ENCODE measurements around the gene CAMKK1. TPM values are rescaled to one million over a fixed set of nuclear protein-coding genes. Genes with fewer than 3 reads are reported as not detected.
A peak's percentile ranks its signal among the peaks of the same experiment; 100 is the strongest.

CAMKK1 gene
- total and polyA plus RNA-seq, 2 experiments from 2014 or later = 4.3 to 7.1 TPM

DNA sequence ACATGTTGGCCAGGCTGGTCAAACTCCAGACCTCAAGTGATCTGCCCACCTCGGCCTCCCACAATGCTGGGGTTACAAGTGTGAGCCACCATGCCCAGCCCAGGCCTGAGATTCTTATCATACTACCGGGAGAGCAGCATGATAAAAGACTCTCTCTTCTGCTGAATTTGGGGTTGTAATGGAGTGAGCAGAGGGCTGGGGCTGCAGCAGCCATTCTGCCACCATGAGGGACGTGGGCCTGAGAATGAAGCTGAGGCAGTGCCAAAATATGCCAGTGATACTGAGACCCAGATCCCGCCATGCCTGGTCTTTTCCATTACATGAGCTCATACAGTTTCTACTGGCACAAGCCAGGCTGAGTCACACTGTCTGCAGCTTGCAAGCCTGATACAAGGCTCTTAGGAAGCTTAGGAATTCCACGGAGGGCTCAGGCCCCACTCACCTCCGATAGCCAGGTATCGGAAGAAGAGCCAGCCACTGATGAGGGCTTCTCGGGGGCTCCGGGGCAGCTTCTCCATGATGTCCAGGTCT, 43.0 kb upstream of the CAMKK1 start:
- no peaks in the 10 kb centered on the region for H3K4me1 ChIP-seq (ENCODE audit: insufficient read depth)
- ATAC-seq = no peak
- H3K4me2 ChIP-seq = no peak overlapping the region
- Mint-ChIP-seq H3K9me3 (no peaks in the 10 kb centered on the region), H3K4me1 (no peaks in the 10 kb centered on the region), H3K27ac (no peak overlapping the region), H3K36me3 (ENCODE audit: low read depth) (peaks cover 20% of the 10 kb centered on the region), H3K27me3 (ENCODE audit: insufficient read depth, low read depth, poor library complexity) (peaks cover 6% of the 10 kb centered on the region), H3K4me3 (no peak overlapping the region)
- no peaks in the 10 kb centered on the region for H3K27me3 ChIP-seq (ENCODE audit: insufficient read depth)
- no peaks in the 10 kb centered on the region for H3K79me2 ChIP-seq (replicated peaks; ENCODE audit: insufficient read depth)
- no peaks in the 10 kb centered on the region for H3K36me3 ChIP-seq (ENCODE audit: insufficient read depth)
- no peaks in the 10 kb centered on the region for H3K9me2 ChIP-seq (ENCODE audit: insufficient read depth)
- no peak for DNase-seq (ENCODE audit: low spot score)
- peak overlapping the region; percentile 56; the same call in 1 of the 2 replicates for H3K27ac ChIP-seq (ENCODE audit: low read depth)
- no peak overlapping the region for H3K4me3 ChIP-seq
- no peaks in the 10 kb centered on the region for H3F3A ChIP-seq (replicated peaks; ENCODE audit: low read depth)
- TF ChIP-seq, protein P1, sequence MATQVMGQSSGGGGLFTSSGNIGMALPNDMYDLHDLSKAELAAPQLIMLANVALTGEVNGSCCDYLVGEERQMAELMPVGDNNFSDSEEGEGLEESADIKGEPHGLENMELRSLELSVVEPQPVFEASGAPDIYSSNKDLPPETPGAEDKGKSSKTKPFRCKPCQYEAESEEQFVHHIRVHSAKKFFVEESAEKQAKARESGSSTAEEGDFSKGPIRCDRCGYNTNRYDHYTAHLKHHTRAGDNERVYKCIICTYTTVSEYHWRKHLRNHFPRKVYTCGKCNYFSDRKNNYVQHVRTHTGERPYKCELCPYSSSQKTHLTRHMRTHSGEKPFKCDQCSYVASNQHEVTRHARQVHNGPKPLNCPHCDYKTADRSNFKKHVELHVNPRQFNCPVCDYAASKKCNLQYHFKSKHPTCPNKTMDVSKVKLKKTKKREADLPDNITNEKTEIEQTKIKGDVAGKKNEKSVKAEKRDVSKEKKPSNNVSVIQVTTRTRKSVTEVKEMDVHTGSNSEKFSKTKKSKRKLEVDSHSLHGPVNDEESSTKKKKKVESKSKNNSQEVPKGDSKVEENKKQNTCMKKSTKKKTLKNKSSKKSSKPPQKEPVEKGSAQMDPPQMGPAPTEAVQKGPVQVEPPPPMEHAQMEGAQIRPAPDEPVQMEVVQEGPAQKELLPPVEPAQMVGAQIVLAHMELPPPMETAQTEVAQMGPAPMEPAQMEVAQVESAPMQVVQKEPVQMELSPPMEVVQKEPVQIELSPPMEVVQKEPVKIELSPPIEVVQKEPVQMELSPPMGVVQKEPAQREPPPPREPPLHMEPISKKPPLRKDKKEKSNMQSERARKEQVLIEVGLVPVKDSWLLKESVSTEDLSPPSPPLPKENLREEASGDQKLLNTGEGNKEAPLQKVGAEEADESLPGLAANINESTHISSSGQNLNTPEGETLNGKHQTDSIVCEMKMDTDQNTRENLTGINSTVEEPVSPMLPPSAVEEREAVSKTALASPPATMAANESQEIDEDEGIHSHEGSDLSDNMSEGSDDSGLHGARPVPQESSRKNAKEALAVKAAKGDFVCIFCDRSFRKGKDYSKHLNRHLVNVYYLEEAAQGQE (IDR thresholded peaks at IDR 0.05; ENCODE audit: unreplicated experiment) = no peak
- TF ChIP-seq, protein P2, sequence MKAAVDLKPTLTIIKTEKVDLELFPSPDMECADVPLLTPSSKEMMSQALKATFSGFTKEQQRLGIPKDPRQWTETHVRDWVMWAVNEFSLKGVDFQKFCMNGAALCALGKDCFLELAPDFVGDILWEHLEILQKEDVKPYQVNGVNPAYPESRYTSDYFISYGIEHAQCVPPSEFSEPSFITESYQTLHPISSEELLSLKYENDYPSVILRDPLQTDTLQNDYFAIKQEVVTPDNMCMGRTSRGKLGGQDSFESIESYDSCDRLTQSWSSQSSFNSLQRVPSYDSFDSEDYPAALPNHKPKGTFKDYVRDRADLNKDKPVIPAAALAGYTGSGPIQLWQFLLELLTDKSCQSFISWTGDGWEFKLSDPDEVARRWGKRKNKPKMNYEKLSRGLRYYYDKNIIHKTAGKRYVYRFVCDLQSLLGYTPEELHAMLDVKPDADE (IDR thresholded peaks at IDR 0.05) = no peak
- TF ChIP-seq, protein P3, sequence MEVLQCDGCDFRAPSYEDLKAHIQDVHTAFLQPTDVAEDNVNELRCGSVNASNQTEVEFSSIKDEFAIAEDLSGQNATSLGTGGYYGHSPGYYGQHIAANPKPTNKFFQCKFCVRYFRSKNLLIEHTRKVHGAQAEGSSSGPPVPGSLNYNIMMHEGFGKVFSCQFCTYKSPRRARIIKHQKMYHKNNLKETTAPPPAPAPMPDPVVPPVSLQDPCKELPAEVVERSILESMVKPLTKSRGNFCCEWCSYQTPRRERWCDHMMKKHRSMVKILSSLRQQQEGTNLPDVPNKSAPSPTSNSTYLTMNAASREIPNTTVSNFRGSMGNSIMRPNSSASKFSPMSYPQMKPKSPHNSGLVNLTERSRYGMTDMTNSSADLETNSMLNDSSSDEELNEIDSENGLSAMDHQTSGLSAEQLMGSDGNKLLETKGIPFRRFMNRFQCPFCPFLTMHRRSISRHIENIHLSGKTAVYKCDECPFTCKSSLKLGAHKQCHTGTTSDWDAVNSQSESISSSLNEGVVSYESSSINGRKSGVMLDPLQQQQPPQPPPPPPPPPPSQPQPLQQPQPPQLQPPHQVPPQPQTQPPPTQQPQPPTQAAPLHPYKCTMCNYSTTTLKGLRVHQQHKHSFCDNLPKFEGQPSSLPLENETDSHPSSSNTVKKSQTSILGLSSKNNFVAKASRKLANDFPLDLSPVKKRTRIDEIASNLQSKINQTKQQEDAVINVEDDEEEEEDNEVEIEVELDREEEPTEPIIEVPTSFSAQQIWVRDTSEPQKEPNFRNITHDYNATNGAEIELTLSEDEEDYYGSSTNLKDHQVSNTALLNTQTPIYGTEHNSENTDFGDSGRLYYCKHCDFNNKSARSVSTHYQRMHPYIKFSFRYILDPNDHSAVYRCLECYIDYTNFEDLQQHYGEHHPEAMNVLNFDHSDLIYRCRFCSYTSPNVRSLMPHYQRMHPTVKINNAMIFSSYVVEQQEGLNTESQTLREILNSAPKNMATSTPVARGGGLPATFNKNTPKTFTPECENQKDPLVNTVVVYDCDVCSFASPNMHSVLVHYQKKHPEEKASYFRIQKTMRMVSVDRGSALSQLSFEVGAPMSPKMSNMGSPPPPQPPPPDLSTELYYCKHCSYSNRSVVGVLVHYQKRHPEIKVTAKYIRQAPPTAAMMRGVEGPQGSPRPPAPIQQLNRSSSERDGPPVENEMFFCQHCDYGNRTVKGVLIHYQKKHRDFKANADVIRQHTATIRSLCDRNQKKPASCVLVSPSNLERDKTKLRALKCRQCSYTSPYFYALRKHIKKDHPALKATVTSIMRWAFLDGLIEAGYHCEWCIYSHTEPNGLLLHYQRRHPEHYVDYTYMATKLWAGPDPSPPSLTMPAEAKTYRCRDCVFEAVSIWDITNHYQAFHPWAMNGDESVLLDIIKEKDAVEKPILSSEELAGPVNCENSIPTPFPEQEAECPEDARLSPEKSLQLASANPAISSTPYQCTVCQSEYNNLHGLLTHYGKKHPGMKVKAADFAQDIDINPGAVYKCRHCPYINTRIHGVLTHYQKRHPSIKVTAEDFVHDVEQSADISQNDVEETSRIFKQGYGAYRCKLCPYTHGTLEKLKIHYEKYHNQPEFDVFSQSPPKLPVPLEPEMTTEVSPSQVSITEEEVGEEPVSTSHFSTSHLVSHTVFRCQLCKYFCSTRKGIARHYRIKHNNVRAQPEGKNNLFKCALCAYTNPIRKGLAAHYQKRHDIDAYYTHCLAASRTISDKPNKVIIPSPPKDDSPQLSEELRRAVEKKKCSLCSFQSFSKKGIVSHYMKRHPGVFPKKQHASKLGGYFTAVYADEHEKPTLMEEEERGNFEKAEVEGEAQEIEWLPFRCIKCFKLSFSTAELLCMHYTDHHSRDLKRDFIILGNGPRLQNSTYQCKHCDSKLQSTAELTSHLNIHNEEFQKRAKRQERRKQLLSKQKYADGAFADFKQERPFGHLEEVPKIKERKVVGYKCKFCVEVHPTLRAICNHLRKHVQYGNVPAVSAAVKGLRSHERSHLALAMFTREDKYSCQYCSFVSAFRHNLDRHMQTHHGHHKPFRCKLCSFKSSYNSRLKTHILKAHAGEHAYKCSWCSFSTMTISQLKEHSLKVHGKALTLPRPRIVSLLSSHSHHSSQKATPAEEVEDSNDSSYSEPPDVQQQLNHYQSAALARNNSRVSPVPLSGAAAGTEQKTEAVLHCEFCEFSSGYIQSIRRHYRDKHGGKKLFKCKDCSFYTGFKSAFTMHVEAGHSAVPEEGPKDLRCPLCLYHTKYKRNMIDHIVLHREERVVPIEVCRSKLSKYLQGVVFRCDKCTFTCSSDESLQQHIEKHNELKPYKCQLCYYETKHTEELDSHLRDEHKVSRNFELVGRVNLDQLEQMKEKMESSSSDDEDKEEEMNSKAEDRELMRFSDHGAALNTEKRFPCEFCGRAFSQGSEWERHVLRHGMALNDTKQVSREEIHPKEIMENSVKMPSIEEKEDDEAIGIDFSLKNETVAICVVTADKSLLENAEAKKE (CRISPR knock-in tag; IDR thresholded peaks at IDR 0.05) = no peak
- TF ChIP-seq STAT1 (IDR thresholded peaks at IDR 0.05; ENCODE audit: unreplicated experiment) (no peak), ZNF114 (CRISPR knock-in tag; IDR thresholded peaks at IDR 0.05) (no peak), CREB1 (CRISPR knock-in tag; IDR thresholded peaks at IDR 0.05; ENCODE audit: low read depth) (no peak), EZH2phosphoT487 (IDR thresholded peaks at IDR 0.05; ENCODE audit: unreplicated experiment) (no peak), JUNB (IDR thresholded peaks at IDR 0.05; ENCODE audit: unreplicated experiment) (no peak), ZNF331 (CRISPR knock-in tag; IDR thresholded peaks at IDR 0.05; ENCODE audit: low read depth) (no peak), EZH2 (IDR thresholded peaks at IDR 0.05; ENCODE audit: low read depth, unreplicated experiment) (no peak), POLR2AphosphoS5 (IDR thresholded peaks at IDR 0.05; ENCODE audit: low read depth) (no peak), NANOG (IDR thresholded peaks at IDR 0.05; ENCODE audit: borderline replicate concordance) (no peak)
- TF ChIP-seq, protein P4, sequence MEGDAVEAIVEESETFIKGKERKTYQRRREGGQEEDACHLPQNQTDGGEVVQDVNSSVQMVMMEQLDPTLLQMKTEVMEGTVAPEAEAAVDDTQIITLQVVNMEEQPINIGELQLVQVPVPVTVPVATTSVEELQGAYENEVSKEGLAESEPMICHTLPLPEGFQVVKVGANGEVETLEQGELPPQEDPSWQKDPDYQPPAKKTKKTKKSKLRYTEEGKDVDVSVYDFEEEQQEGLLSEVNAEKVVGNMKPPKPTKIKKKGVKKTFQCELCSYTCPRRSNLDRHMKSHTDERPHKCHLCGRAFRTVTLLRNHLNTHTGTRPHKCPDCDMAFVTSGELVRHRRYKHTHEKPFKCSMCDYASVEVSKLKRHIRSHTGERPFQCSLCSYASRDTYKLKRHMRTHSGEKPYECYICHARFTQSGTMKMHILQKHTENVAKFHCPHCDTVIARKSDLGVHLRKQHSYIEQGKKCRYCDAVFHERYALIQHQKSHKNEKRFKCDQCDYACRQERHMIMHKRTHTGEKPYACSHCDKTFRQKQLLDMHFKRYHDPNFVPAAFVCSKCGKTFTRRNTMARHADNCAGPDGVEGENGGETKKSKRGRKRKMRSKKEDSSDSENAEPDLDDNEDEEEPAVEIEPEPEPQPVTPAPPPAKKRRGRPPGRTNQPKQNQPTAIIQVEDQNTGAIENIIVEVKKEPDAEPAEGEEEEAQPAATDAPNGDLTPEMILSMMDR (conservative IDR thresholded peaks at IDR 0.05; ENCODE audit: low read depth in 2 of 2) = no peak
- no peaks in the 10 kb centered on the region for H4K20me1 ChIP-seq (replicated peaks; ENCODE audit: insufficient read depth)
- H2AFZ ChIP-seq = no peak overlapping the region

Data from GM23338 (cell line).